RPMI7951 (cell line): ENCODE data around the gene WDR62. TPM values are rescaled to one million over a fixed set of nuclear protein-coding genes. Genes with fewer than 3 reads are reported as not detected.

Experiments used
- DNase-seq: peaks from one replicate; pipeline ENCODE4 v3.0.0-alpha.2; 2012; ENCODE audit warnings: low read depth
- total RNA-seq: library from RNA; depleted of rRNA; stranded (reverse); fragments of >200 nt; shearing (Covaris generic); gene quantifications from 2 replicates; pipeline ENCODE4 v1.2.3, GENCODE V29; 2014; rRNA removed

Gene WDR62
- 16.1 and 17.0 TPM in 2 replicates for total RNA-seq

DNA sequence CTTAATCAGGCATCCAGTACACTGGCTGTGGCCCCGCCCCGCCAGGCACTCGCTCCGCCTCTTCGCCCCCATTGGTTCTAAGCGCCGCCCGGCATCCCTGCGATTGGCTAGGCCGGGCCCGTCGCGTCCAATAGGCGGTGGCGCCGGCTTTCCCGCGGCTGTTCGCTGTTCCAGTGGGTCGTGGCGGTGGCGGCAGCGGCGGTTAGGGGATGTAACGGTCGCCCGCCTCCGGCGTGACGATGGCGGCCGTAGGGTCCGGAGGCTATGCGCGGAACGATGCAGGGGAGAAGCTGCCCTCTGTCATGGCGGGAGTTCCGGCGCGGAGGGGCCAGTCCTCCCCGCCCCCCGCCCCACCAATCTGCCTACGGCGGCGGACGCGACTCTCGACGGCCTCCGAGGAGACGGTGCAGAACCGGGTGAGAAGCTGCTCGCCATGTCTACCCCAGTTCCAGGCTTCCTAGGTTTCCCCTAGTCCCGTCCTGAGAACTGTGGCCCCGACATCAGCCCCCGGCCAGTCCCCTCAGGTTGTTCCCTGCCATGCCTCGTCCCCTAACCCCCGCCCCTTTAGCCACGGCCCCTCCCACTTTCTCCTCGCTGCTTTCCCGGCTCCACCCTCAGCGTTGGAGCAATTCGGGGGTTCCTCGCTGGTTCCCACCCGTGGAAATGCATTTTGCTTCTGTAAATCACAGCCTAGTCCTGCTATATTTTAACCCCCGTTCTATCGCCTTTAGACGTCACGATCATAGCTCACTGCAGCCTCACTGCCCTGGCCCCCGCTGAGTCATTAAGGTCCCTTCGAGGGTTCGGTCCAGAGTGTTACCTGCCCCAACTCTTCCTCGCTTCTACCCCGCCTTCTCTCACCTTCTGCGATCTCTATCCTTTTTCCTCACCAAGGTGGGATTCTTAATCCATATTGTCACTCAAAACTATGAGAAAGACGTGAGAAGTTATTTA is at the start of gene WDR62:
Gene WDR62, plus strand, starts transcription at position 165 of the 954 bp plus-strand sequence. Its CDS starts 75 bp downstream, at position 240.
- DNase-seq: peak; percentile 93

DNA sequence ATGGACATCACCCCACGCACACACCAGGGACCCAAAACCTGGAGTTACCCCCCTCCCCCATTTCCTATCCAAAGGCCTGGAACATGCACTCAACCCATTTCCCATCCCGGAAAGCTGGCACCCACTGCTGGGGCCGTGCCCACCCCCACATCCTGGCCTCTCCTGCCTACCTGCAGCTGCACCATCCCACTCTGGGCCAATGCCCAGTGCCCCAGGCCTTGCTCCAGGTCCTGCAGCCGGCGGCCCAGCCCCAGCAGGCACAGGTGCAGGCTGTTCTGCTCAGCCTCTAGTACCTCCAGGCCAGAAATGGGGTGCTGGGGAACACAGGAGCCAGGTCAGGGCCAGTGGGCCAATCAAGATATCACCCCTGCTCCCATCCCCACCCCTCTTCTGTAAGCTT is 47.7 kb upstream of the WDR62 start:
- no peak for DNase-seq

- no peak for DNase-seq
These were observed 46.2 kb upstream of the WDR62 start, which contains the start of gene SYNE4 for GRCh38 chr19:36008336-36008978. Gene SYNE4 (minus strand): TSS chr19:36008813. CDS start chr19:36008681, 132 bp downstream.

- DNase-seq: peak; percentile 67
These were observed 45.5 kb upstream of the WDR62 start for GRCh38 chr19:36009220-36009619.

DNA sequence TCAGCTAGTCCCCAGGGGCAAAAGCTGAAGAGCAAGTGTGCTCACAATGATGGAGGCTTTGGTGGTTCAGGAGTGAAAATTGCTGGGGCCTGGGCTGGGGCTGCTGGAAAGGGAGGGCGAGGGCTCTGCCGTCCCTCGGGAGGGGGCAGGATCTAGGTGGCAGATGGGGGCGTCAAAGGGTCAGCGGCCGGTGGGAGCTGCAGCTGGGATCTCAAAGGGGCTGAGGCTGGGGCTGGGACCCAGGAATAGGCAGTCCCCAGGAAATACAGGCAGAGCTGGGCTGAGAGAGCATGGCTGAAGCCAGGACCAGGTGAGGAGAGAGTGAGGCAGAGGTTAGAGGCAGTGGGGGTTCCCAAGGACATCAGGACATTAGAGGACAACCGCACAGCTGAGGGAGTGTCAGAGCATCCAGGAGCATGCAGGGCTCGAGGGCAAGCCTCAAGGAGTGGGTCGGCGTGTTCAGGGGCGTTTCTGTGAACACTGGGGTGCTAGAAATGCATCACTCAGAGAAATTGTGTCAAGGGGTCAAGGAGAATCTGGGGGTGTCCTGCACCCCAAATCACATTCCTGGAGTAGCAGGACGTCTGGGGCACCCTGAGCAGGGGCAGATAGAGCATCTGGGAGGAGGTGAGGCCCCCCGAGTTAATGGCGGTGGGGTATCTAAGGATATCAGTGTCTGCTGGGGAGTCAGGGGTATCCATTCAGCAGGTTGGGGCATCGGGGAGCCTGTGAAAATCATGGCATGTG is 44.9 kb upstream of the WDR62 start:
- DNase-seq: no peak

DNA sequence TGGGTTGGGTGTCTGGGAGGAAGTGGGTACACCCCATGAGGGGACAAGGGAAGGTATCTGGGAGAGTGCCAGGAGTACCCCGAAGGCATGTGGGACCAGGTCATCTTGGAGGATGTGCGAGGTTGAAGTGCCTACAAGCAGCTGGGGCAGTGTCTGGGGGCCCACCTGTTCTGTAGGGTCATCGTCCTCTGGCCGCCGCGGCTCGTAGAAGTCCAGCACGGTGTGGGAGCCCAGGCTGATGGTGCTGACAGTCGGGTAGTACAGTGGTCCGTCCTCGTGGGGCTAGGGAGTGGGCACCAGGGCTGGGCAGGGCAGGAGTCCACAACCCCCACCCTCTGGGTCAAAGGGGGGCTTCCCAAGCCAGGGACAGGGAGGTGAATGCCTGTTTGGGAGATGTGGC is 44.3 kb upstream of the WDR62 start:
- DNase-seq: no peak

DNA sequence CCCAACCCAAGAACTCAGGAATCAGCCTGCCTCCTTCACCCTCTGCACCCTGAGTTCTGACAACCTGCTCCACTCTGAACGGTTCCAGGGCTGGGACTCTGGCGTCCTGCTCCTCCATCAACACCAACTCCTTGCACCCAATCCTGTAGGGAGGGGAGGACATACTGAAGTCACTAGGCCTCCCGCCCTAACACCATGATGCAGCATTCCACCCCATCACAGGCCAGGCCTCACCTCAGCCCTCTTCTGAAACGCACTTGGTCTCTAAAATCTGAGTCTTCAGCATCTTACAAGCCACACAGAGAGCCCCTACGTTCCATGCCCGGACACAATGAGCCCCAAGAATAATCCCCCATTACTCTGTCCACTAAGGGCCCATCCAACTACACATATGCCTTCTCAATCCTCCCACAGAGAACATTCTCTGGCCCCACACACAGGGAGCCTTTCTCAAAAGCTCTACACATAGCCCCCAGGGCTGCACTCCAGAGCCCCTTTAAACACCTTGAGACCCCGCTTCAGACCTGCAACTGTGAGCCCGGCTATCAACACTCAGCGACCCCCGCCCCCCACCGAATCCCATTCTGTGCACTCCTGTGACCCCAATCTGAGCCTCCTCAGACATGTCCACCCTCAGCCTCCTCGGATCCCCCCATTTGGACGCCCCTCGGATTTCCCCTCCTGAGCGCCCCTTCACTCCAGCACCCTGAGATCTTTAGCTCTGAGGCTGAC is 41.3 kb upstream of the WDR62 start:
- DNase-seq: no peak

- DNase-seq: peak; percentile 99
These were observed 40.4 kb upstream of the WDR62 start, which contains the start of gene ALKBH6 for GRCh38 chr19:36014012-36014924. Gene ALKBH6 (minus strand): TSS chr19:36014213. CDS start chr19:36013397, 816 bp downstream.

DNA sequence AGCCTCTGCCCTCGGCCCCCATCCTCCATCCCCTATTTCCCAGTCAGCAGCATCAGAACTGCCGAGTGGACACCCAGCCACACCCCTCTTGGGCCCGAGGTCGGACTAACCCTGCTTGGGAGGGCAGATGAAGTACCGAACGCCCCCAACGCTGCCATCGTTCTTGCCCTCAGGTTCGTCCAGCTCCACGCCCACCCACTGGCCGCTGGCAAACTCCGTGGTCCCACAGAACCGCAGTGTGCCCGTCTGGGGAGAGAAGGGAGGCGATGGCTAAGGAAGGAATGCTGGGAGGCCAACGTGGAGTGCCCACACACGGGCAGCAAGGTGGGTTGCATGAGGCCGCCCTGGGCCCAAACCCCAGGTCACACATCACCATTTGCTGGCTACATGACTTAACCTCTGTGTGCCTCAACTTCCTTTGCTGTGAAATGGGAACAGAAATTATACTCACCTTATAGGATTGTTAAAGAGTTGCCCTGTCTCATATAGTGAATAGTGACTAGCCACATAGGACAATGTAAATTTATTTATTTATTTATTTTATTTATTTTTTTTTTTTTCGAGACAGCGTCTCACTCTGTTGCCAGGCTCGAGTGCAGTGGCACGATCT is 35.5 kb upstream of the WDR62 start:
- no peak for DNase-seq

GRCh38 chr19:36023432-36023831 is 31.3 kb upstream of the WDR62 start:
- no peak for DNase-seq

- no peak for DNase-seq
These were observed 29.2 kb upstream of the WDR62 start for GRCh38 chr19:36025541-36025940.

- DNase-seq: no peak
These were observed 28.4 kb upstream of the WDR62 start for GRCh38 chr19:36026091-36026876.

GRCh38 chr19:36027696-36028095 is 27.0 kb upstream of the WDR62 start:
- no peak for DNase-seq

- no peak for DNase-seq
These were observed 26.2 kb upstream of the WDR62 start for GRCh38 chr19:36028313-36029041.

DNA sequence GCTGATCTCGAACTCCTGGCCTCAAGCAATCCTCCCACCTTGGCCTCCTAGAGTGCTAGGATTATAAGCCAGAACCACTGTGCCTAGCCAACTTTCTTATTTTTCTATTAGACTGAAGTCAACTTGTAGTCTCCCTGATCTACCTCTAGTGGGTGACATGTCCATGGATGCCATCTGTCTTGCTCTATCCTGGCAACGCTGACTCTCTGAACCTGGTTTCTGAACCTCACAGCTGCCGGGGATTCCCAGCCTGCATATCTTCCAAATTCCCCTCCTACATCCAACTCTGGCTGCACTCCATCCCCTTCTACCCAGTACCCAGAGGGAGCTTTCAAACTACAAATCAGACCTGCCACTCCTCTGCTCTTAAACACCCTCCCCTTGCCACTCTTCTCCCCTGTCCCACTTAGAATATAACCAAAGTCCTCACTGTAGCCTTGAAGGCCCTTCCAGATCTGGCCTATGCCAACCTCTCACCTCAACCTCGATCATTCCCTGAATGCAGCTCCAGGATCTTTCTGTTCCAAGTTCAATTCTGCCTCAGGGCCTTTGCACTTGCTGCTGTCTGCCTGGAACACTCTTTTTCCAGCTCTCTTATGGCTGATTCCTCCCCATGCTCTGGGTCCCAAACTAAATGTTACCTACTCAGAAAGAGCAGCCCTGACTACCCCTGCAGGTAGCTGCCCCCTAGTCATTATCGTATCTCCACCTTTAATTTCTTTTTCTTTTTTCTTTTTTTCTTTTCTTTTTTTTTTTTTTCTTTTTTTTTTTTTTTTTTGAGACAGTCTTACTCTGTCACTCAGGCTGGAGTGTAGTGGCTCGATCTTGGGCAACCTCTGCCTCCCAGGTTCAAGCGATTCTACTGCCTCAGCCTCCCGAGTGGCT is 24.2 kb upstream of the WDR62 start:
- DNase-seq: peak; percentile 67

DNA sequence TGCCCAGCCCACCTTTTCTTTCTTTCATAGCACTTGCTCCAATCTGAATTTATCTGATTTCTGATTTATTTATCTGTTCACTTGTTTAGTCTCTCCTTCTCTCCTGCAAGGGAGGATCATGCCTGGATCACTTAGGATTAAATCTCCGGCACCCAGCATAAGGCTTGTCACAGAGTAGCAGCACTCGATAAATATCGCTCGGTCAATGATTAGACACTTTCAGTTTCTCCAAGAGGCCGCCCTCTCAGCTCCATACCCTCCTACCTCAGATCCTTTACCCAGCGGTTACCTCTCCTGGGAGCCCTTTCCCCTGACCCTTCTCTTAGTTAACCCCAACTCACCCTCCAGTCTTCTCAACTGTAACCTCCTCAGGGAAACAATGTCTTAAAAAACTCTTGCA is 23.4 kb upstream of the WDR62 start:
- DNase-seq: no peak
